Activated CD4-positive, alpha-beta T cell treated with anti-CD3 and anti-CD28 coated beads for 1 hour (primary cell): ENCODE data around the gene GINS1.

Experiments
- DNase-seq: peaks from one replicate; pipeline ENCODE4 v3.0.0-alpha.2; 2020

Gene GINS1

DNA sequence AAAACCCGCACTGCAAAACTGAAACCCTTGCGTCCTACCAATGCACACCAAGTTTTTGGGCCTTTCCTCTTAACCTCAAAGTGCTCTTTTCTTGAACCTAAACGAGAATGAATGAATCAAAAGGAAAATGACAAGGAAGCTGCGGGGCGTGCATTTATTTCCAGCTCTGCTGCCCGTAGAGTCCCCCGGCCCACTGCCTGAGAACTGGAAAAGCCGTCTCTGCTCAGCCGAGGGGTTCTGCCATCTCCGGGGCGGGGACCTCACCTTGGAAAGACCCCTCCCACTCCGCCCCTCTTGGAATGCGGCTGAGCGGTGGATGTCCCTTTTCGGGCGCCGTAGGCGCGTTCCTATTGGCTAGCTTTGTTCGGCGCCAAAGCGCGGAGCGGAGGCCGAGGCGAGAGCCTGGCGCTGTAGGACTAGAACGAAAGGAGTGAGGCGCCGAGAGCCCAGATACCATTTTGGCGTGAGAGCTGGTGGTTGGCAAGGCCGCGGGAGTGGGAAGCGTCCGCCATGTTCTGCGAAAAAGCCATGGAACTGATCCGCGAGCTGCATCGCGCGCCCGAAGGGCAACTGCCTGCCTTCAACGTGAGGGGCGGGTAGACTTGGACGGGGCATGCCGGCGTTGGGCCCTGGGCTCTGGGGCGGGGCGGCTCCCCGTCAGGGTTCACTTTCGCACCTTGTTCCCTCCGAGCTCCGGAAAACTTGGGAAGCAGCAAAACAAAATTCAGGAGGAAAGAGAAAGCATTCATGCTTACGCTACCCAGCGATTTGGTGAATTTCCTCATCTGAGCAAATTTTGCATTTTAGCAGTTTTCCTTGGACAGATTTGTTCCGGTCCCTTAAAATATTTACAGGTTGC lies at the start of gene GINS1:
Gene GINS1 (plus strand): TSS at position 363 of the 859 bp plus-strand sequence. CDS start 148 bp downstream, at position 511.
- DNase-seq: peak; percentile 61

DNA sequence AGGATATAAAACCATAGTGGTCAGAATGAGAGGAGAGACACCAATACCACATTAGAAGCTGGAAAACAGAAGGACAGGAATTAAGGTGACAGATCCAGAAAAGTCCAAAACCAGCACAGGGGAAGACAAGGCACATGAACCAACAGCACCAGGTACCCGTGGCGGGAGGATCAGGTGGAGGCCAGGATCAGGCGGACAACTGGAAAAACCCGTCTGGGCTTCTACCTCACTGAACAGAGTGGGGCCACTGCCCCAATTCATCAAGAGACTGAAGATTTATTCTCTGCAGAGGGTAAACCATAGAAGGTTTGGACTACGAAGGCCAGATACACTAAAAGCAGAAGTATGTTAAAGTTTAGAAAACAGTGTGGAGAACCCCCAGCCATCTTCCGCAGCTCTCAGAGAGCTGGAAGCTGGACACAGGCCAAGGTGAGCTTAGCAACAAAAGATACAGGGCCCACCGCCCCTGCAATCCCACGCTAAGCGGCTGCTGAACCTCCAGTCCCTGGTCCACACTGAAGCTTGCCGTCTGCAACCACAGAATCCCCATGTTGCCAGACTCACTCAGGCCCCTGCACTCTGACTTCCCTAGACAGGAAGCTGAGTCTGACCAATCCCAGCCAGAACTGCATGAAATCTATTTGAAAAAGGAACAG lies 46.7 kb upstream of the GINS1 start:
- no peak for DNase-seq

DNA sequence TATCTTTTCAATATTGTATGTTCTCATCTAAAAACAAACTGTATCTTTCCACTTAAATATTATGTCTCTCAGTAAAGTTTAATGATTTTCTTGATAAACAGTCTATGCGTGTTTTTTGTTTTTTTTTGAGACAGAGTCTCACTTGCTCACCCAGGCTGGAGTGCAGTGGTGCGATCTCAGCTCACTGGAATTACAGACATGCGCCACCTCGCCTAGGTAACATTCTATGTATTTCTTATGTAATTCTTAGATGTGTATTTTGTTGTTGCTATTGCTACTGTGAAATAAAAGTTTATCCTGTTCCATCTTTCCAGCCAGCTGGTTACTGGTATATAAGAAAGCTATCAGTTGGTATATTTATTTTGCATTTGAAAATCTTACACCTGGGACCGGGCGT lies 46.2 kb upstream of the GINS1 start:
- DNase-seq: no peak

DNA sequence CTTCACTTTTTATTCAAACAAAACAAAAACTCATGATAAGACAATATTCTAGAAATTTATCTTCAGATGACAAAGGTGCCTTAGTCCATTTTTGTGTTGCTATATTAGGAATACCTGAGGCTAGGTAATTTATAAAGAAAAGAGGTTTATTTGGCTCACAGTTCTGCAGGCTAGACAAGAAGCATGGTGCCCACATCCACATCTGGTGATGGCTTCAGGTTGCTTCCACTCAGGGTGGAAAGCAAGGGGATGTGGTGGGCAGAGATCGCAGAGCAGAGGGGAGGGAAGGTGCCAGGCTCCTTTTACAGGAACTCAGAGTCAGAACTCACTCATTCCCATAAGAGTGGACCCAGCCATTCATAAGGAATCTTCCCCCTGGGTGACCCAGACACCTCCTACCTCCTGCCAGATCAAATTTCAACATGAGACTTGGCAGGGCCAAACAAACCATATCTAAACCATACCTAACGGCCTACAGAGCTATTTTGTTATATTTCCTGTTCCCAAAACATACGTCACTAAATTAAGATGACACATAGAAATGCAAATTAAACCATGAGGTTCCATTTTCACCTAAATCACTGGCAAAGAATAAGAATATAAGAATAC lies 43.2 kb upstream of the GINS1 start:
- no peak for DNase-seq

DNA sequence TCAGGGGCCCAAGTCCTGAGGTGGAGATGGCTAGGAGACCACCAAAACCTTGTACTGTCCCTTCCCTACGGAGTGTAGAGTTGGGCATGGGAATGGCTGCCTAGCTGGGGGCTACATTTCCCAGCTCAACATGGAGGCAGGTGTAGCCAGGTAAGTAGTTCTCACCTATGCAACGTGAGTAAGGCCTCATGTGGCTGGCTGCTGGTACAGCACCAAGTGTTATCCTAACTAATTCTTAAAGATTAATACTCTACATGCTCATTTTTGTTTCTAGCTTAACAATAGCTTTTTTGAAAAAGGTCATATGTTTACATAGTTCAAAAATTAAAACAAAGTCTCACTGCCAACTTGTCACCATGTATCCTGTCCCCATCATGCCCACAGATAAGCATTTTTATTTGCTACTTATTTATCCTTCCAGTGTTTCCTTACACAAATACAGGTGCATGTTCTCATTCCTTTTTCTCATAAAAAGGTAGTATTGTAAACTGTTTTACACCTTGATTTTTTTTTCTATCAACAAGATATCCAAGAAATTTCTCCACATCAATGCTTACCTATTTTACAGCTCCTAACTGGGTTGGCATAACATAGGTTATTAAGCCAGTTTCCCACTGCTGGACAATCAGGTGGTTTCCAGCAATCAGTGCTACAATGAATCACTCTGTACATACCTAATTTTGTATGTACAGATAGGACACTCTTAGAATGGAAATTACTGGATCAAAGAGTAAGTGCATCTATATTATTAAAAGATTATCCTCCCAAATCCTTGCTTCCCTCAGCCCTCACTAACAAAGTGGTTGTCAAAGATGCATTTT lies 42.4 kb upstream of the GINS1 start:
- DNase-seq: no peak

DNA sequence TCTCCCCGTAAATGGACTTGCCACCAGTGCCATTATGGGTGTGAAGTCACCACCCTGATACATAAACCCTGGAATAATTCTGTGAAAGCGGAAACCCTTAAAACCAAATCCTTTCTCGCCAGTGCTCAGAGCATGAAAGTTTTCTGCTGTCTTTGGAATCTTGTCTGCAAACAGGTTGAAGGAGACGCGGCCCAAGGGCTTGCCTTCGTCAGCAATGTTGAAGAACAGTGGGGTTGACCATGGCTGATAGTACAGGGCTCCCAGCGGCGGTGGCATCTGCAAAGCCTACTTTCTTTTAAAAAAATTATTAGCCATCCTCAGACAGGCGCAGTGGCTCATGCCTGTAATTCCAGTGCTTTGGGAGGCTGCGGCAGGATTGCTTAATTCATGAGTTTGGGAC lies 38.9 kb upstream of the GINS1 start:
- DNase-seq: no peak

- no peak for DNase-seq
Measured at GRCh38 chr20:25368976-25369375, 38.5 kb upstream of the GINS1 start.

- no peak for DNase-seq
Measured at GRCh38 chr20:25369529-25369928, 37.9 kb upstream of the GINS1 start.

GRCh38 chr20:25369971-25370370 lies 37.5 kb upstream of the GINS1 start:
- DNase-seq: no peak

GRCh38 chr20:25372584-25373336 lies 34.7 kb upstream of the GINS1 start:
- no peak for DNase-seq

DNA sequence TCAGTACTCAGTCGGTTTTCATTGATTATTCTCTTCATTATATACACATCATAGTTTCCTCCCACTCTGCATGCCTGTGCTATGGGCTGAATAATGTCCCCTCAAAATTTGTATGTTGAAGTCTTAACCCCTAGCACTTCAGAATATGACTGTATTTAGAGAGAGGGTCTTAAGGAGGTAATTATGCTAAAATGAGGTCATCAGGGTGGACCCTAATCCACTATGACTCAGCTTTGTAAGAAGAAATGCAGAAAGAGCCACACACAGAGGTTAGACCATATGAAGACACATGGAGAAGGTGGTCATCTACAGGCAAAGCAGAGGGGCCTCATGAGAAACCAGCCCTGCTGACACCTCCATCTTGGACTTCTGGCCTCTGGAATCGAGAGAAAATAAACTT lies 32.6 kb upstream of the GINS1 start:
- DNase-seq: no peak

DNA sequence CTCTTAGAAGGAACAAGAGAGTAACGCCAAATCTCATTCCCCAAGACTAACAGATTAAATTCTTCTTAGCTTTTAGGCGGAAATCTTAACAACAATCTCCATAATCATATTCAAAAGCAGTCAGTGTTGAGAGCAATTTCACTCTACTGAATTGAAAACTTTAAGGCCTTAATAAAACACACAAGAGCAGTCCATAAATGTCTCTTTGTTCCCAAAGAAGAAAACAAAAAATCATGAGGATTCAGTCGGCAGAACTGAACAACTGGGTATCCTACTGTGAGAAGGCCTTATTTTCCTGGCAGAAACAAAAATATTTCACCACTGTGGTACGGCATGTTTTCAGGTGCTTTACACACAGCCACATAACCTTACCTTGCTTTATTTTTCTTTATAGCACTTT lies 31.2 kb upstream of the GINS1 start:
- DNase-seq: no peak

- DNase-seq: no peak
Measured at GRCh38 chr20:25376886-25377285, 30.6 kb upstream of the GINS1 start.

DNA sequence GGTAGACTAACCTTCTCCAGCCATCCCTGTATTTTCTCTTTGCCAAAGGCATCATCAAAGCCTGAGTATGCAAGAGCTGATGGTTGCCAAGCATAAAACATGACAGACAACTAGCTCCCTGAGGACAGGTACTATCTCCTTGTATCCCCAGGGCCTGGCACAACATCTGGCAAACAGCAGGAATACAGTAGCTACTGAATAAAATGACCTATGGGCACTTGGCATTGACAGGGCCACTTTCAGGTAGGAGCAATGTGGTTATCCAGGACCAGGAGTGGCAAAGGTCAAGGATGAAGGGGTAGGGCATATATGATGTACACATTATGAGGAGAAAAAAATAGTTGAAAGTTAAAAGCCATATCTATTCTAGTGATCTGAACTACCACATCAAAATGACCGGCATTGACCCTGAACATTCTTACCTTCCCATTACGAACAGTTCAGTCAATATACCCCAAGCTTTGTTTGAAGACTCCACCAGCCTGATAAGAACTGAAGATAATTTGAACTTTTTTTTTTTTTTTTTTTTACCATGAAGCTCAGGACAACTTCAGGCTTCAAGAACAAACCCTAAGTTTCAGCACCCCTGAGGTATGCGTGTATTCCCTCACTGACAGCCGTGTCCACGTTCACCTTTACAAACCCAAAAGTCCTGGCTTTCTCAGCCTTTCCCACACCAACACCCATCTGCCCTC lies 29.1 kb upstream of the GINS1 start:
- no peak for DNase-seq

GRCh38 chr20:25378884-25379733 lies 28.4 kb upstream of the GINS1 start:
- no peak for DNase-seq

- no peak for DNase-seq
Measured at GRCh38 chr20:25380945-25381614, 26.4 kb upstream of the GINS1 start.

GRCh38 chr20:25382704-25383370 lies 24.6 kb upstream of the GINS1 start:
- no peak for DNase-seq

GRCh38 chr20:25389401-25389857 lies 18.0 kb upstream of the GINS1 start:
- no peak for DNase-seq

GRCh38 chr20:25389858-25390537 lies 17.5 kb upstream of the GINS1 start:
- no peak for DNase-seq
